Hepatocyte (in vitro differentiated cells): ENCODE measurements around the gene ROBO1.

Source experiments
- CTCF ChIP-seq: fragments of 200-600 bp; sonication (generic); IDR thresholded peaks from 2 replicates; pipeline ENCODE4 v1.5.1; 2016; ENCODE audit warnings: antibody characterized with exemption, mild to moderate bottlenecking; ENCODE audit not compliant: poor library complexity
- EZH2 ChIP-seq: fragments of 200-600 bp; sonication (generic); IDR thresholded peaks from 2 replicates; pipeline ENCODE4 v1.6.1; 2016; ENCODE audit warnings: antibody characterized with exemption, mild to moderate bottlenecking, borderline replicate concordance
- EZH2phosphoT487 ChIP-seq: fragments of 200-600 bp; sonication (generic); IDR thresholded peaks from one replicate; pipeline ENCODE4 v1.6.1; 2018; ENCODE audit warnings: antibody characterized with exemption, mild to moderate bottlenecking, low read depth, moderate library complexity; ENCODE audit not compliant: unreplicated experiment, severe bottlenecking

GRCh38 chr3:79418855-79419621 lies 348.8 kb downstream of the ROBO1 start:
- TF ChIP-seq CTCF (no peak), EZH2phosphoT487 (no peak), EZH2 (no peak)
